ENCODE data around the gene PHACTR1.
A peak's percentile ranks its signal among the peaks of the same experiment; 100 is the strongest.

PHACTR1 gene

DNA sequence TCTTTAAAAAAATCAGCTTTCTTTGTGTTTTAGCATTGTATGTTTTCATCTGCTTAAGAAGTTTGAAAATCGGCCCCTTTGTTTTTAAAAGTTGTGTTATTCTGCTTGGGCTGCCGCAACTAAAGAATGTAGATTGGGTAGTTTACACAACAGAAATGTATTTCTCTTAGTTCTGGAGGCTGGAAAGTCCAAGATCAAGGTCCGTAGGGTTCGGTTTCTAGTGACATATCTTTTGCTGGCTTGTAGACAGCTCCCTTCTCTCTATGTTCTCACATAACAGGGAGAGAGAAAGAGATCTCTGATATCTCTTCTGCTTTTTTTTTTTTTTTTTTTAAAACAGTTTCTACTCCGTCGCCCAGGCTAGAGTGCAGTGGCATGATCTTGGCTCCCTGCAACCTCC, 473.1 kb downstream of the PHACTR1 start:
- TF ChIP-seq, protein P1, sequence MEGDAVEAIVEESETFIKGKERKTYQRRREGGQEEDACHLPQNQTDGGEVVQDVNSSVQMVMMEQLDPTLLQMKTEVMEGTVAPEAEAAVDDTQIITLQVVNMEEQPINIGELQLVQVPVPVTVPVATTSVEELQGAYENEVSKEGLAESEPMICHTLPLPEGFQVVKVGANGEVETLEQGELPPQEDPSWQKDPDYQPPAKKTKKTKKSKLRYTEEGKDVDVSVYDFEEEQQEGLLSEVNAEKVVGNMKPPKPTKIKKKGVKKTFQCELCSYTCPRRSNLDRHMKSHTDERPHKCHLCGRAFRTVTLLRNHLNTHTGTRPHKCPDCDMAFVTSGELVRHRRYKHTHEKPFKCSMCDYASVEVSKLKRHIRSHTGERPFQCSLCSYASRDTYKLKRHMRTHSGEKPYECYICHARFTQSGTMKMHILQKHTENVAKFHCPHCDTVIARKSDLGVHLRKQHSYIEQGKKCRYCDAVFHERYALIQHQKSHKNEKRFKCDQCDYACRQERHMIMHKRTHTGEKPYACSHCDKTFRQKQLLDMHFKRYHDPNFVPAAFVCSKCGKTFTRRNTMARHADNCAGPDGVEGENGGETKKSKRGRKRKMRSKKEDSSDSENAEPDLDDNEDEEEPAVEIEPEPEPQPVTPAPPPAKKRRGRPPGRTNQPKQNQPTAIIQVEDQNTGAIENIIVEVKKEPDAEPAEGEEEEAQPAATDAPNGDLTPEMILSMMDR (IDR thresholded peaks at IDR 0.05; ENCODE audit: low read depth, low read length, missing control alignments): no peak
- H3K4me3 ChIP-seq (ENCODE audit: low read depth, low read length): no peak overlapping the region
- in situ Hi-C loops (cut with HindIII; ENCODE audit: low sequenced_read_pairs): no loop called here
- DNase-seq (ENCODE audit: low read depth): no peak

DNA sequence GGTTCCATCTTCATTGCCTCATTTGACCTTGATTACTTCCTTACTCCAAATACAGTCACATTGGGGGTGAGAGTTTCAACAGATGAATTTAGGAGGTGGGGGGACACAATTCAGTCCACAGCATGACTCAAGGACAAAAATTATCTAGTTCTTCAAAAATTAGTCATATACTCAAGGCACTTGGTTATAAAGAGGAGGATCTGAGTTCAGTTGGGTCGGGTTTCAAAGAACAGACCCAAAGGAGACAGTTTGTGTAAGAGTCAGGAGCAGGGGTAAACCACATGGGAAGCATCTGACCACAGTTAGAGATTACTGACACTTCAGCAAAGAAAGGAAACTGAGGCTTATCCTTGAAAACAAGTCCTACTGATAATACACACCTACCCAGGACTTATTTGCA, 473.8 kb downstream of the PHACTR1 start:
- in situ Hi-C loops (cut with HindIII; ENCODE audit: low sequenced_read_pairs): no loop called here
- TF ChIP-seq, protein P1 (IDR thresholded peaks at IDR 0.05; ENCODE audit: low read depth, low read length, missing control alignments): no peak
- no peak for DNase-seq (ENCODE audit: low read depth)
- H3K4me3 ChIP-seq (ENCODE audit: low read depth, low read length): no peak overlapping the region

DNA sequence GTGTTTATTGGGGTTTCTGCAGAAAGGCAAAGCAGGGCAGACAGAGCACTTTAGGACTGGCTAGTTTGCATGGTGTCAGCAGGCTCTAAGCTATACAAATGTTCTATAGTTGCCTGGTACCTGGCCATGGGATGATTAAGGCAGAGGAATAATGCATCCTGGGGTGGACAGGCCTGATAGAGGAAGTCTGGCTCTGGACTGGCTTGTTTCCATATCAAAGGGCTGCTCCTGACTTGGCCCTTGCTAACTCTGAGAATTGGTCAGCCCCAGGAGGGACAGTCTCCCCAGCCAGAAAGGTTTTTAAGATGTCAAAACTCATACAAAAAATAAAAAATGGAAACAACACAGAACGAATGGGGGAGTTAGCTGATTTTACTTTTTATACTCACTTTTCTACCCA, 474.9 kb downstream of the PHACTR1 start:
- TF ChIP-seq, protein P1 (IDR thresholded peaks at IDR 0.05; ENCODE audit: low read depth, low read length, missing control alignments): no peak
- in situ Hi-C loops (cut with HindIII; ENCODE audit: low sequenced_read_pairs): no loop called here
- DNase-seq (ENCODE audit: low read depth): no peak
- no peak overlapping the region for H3K4me3 ChIP-seq (ENCODE audit: low read depth, low read length)

DNA sequence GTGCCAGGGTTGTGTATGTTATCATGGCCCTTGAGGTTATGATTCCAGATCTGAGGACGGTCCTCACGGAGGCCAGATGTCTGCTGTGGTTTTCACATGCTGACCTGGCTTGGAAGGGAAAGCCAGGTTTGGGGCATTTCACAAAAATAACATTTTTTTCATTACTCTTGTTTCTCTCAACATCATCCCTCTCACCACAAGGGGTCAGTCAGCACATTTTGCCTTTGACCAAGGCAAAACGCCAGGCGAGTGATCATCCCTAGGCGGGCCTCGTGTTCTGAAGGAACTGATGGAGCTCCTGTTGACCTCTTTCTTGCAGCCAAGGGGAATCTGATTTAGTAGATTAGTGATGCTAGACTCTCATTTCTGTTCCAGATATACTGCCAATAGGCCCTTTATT, 478.3 kb downstream of the PHACTR1 start:
- TF ChIP-seq, protein P1 (IDR thresholded peaks at IDR 0.05; ENCODE audit: low read depth, low read length, missing control alignments): peak; percentile 50
- in situ Hi-C loops (cut with HindIII; ENCODE audit: low sequenced_read_pairs): no loop called here
- DNase-seq (ENCODE audit: low read depth): peak; percentile 22
- H3K4me3 ChIP-seq (ENCODE audit: low read depth, low read length): no peak overlapping the region

DNA sequence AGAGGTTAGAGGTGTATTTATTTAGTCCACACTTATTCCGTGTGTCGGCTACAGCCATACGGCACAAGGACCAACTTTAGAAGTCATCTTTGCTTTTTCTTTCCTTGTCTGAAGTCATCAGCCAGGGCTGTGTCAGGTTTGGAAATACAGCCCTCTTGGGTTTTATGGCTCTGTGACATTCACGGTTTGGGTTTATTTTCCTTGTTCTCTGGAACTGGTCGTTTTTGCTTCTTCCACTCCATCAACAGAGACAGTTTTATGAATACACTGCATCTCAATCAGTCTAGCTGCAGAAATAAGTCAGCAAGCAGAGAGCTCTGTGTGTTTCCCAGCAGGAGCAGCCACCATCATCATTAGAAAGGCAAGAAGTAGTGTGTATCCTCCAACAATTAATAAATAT, 479.2 kb downstream of the PHACTR1 start:
- in situ Hi-C loops (cut with HindIII; ENCODE audit: low sequenced_read_pairs): no loop called here
- no peak for DNase-seq (ENCODE audit: low read depth)
- H3K4me3 ChIP-seq (ENCODE audit: low read depth, low read length): no peak overlapping the region
- TF ChIP-seq, protein P1 (IDR thresholded peaks at IDR 0.05; ENCODE audit: low read depth, low read length, missing control alignments): no peak

DNA sequence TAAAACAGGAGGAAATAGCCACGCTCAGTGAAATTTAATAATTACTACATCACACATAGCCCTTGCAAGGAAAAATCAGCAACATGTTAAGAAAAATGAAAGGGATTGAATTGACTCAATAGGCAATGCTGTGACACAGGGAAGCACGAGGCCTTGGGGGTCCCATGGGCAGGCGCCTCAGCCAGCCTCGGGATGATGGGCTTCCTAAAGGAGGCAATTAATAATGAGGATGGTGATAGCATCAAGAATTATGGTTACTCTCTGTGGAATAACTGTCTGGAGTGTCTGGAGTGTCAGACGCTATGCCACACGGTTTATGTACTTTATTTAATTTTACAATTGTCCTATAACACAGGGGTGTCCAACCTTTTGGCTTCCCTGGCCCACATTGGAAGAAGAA, 481.6 kb downstream of the PHACTR1 start:
- TF ChIP-seq, protein P1 (IDR thresholded peaks at IDR 0.05; ENCODE audit: low read depth, low read length, missing control alignments): no peak
- H3K4me3 ChIP-seq (ENCODE audit: low read depth, low read length): no peak overlapping the region
- in situ Hi-C loops (cut with HindIII; ENCODE audit: low sequenced_read_pairs): no loop called here
- DNase-seq (ENCODE audit: low read depth): no peak

DNA sequence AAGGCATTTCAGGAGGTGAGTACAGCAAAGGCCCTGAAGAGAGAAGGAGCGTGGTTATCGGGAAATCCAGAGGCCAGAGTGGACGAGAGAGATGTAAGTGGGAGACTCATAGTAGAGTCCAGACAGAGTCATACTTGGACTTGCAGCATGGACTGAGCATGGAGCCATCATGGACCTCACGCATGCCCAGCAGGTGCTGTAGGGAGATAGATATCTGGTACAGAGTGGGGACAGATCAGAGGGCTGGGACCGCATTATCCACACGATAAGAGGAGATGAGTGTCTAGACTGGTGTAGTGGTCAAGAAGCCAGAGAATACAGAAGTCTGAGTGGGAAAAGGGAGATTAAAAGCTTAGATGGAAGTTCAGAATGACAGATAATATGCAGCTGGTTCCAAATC, 484.8 kb downstream of the PHACTR1 start:
- in situ Hi-C loops (cut with HindIII; ENCODE audit: low sequenced_read_pairs): no loop called here
- DNase-seq (ENCODE audit: low read depth): no peak
- TF ChIP-seq, protein P1 (IDR thresholded peaks at IDR 0.05; ENCODE audit: low read depth, low read length, missing control alignments): no peak
- H3K4me3 ChIP-seq (ENCODE audit: low read depth, low read length): no peak overlapping the region
